HG02610 (cell line): ENCODE measurements around the gene PTPRT.

Experiments used
- ATAC-seq: cut with Tn5 transposase; IDR thresholded peaks from one replicate; pipeline ENCODE4 v1.9.1; 2021; ENCODE audit warnings: mild to moderate bottlenecking, moderate library complexity; ENCODE audit not compliant: unreplicated experiment

The PTPRT gene

GRCh38 chr20:42846784-42847490 lies 342.8 kb downstream of the PTPRT start:
- ATAC-seq: no peak

GRCh38 chr20:42844751-42845150 lies 345.0 kb downstream of the PTPRT start:
- ATAC-seq: no peak

GRCh38 chr20:42837456-42837855 lies 352.2 kb downstream of the PTPRT start:
- no peak for ATAC-seq

- no peak for ATAC-seq
These were observed 353.4 kb downstream of the PTPRT start for GRCh38 chr20:42836339-42836738.

- no peak for ATAC-seq
These were observed 381.8 kb downstream of the PTPRT start for GRCh38 chr20:42807876-42808275.

GRCh38 chr20:42795111-42795695 lies 394.5 kb downstream of the PTPRT start:
- ATAC-seq: no peak

GRCh38 chr20:42792052-42792451 lies 397.7 kb downstream of the PTPRT start:
- no peak for ATAC-seq

- ATAC-seq: no peak
These were observed 399.6 kb downstream of the PTPRT start for GRCh38 chr20:42790111-42790510.

GRCh38 chr20:42788707-42789106 lies 401.0 kb downstream of the PTPRT start:
- no peak for ATAC-seq

GRCh38 chr20:42785041-42785440 lies 404.7 kb downstream of the PTPRT start:
- no peak for ATAC-seq

- no peak for ATAC-seq
These were observed 410.5 kb downstream of the PTPRT start for GRCh38 chr20:42779216-42779615.

GRCh38 chr20:42775866-42776265 lies 413.8 kb downstream of the PTPRT start:
- no peak for ATAC-seq

- ATAC-seq: no peak
These were observed 414.7 kb downstream of the PTPRT start for GRCh38 chr20:42775037-42775436.

- ATAC-seq: no peak
These were observed 426.7 kb downstream of the PTPRT start for GRCh38 chr20:42763015-42763414.

GRCh38 chr20:42756991-42757390 lies 432.7 kb downstream of the PTPRT start:
- no peak for ATAC-seq

- no peak for ATAC-seq
These were observed 435.0 kb downstream of the PTPRT start for GRCh38 chr20:42754706-42755105.

- ATAC-seq: no peak
These were observed 437.1 kb downstream of the PTPRT start for GRCh38 chr20:42752620-42753019.

GRCh38 chr20:42749556-42749955 lies 440.1 kb downstream of the PTPRT start:
- ATAC-seq: no peak

- no peak for ATAC-seq
These were observed 441.8 kb downstream of the PTPRT start for GRCh38 chr20:42747765-42748411.

GRCh38 chr20:42744756-42745465 lies 444.8 kb downstream of the PTPRT start:
- ATAC-seq: no peak

- no peak for ATAC-seq
These were observed 446.8 kb downstream of the PTPRT start for GRCh38 chr20:42742926-42743325.

- ATAC-seq: no peak
These were observed 447.8 kb downstream of the PTPRT start for GRCh38 chr20:42741906-42742305.
